GM19455 (cell line): ENCODE data around the gene PILRB.
"Not testable (repeated sequence)": the region's sequence is repeated elsewhere in the genome, so short reads cannot be mapped to it uniquely, and the experiment has no call there.

Source experiments
- ATAC-seq: cut with Tn5 transposase; IDR thresholded peaks from one replicate; pipeline ENCODE4 v1.9.1; 2021; ENCODE audit not compliant: unreplicated experiment

Gene PILRB

DNA sequence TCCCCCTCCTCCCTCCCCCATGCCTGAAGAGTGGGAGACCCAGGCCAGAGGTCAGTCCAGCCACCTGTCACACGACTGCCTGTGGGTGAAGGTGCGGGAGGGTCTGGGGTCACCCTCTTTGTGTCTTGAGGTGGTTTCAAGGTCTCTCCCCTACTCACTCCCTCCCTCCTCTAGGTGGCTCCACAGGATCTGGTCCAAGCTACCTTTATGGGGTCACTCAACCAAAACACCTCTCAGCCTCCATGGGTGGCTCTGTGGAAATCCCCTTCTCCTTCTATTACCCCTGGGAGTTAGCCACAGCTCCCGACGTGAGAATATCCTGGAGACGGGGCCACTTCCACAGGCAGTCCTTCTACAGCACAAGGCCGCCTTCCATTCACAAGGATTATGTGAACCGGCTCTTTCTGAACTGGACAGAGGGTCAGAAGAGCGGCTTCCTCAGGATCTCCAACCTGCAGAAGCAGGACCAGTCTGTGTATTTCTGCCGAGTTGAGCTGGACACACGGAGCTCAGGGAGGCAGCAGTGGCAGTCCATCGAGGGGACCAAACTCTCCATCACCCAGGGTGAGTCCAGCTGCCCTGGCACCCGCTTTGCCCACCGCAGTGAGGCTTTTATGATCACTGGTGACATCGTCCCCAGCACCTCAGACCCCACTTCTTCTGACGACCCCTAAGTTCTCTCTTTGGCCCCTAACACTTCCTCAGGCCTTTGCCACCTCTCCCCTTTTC is 16.1 kb downstream of the PILRB start:
- ATAC-seq, result not testable (repeated sequence)

DNA sequence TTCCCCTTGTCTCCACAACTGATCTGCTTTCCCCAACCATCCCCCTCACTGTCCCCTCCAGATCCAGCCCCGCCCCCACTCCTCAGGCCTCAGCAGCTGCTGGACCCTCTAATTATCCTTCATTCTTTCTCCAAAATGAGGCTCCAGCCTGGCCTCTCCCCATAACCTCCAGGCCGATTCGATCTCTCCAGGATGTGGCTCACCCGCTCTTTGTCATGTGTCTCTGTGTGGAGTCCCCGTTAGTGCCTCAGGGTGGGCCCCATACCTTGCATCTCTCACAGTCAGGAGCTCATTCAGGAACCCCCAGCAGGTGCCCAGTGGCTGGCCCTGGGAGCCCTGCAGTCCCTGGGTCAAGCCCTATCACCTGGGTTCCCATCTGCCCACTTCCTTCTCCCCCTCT is 16.7 kb downstream of the PILRB start:
- ATAC-seq, result no peak

DNA sequence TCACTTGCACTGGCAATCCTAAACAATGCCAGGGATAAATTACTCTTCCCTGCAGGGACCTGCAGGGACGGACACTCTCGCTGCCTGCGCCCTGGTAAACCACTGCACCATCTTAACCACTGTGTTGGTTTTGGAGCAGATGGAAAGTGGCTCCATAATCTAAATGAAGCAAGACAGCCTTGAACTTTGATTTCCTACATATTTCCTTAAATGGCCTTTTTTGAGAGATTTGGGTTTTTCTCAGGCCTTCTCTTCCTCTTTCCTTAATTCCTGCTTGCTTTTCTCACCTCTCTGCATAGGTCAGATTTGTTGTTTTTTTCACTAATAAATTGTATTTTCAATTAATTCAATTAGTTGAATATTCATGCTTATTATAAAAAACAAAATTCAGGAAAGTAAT is 18.1 kb downstream of the PILRB start:
- ATAC-seq, result no peak

DNA sequence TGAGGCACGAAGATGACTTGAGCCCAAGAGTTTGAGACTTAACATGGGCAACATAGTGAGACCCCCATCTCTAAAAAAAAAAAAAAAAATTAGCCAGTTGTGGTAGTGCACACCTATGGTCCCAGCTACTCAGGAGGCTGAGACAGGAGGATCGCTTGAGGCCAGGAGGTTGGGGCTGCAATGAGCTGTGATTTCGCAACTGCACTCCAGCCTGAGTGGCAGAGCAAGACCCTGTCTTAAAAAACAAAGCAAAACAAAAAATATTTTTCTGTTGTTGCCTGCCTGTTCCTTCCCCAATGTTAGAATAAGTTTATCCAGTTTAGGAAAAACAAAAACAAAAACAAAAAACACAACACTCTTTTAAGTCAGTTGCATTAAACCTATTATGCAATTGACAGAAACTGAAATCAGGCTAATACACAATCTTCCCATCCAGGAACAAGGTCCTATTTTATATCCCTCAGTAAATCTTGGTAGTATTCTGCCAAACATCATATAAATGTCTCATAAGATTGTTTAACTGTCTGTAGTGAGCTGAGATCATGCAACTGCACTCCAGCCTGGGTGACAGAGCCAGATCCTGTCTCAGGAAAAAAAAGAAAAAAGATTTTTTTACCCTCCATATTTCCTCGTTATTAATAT is 20.3 kb downstream of the PILRB start:
- no peak for ATAC-seq

DNA sequence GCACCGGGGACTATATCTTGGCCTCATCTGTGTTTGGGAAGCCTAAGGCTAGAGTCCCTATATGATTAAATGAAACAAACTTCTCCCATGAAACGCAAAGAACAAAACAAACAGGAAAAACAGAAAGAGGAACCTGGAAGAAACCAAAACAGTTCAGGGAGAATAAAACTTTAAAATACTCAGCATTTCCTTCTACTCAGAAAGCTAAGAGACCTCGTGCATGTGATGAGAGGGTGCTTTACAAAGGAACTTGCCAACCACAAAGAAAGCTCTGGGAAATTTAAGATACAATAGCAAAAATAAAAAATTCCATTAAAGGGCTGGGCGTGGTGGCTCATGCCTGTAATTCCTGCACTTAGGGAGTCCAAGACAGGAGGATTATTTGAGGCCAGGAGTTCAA is 22.3 kb downstream of the PILRB start:
- ATAC-seq, result no peak

DNA sequence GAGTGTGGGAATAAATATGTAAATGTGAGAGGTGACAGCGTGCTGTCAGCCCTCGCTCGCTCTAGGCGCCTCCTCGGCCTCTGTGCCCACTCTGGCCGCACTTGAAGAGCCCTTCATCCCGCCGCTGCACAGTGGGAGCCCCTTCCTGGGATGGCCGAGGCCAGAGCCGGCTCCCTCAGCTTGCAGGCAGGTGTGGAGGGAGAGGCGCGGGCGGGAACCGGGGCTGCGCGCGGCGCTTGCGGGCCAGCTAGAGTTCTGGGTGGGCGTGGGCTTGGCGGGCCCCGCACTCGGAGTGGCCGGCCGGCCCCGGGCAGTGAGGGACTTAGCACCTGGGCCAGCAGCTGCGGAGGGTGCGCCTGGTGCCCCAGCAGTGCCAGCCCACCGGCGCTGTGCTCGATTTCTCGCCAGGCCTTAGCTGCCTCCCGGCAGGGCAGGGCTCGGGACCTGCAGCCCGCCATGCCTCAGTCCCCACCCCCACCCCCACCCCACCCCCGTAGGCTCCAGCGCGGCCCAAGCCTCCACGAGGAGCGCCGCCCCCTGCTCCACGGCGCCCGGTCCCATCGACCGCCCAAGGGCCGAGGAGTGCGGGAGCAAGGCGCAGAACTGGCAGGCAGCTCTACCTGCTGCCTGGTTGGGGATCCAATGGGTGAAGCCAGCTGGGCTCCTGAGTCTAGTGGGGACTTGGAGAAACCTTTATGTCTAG is 23.8 kb downstream of the PILRB start:
- ATAC-seq, result not testable (repeated sequence)

DNA sequence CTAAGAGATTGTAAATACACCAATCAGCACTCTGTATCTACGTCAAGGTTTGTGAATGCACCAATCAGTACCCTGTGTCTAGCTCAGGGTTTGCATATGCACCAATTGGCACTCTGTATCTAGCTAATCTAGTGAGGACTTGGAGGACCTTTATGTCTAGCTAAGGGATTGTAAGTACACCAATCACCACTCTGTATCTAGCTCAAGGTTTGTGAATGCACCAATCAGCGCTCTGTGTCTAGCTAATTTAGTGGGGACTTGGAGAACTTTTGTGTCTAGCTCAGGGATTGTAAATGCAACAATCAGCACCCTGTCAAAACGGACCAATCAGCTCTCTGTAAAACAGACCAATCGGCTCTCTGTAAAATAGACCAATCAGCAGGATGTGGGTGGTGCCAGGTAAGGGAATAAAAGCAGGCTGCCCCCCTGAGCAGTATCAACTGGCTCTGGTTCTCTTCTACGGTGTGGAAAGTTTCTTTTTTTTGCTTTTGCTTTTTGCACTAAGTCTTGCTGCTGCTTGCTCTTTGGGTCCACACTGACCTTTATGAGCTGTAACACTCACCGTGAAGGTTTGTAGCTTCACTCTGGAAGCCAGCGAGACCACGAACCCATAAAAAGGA is 24.4 kb downstream of the PILRB start:
- not testable (repeated sequence) for ATAC-seq

DNA sequence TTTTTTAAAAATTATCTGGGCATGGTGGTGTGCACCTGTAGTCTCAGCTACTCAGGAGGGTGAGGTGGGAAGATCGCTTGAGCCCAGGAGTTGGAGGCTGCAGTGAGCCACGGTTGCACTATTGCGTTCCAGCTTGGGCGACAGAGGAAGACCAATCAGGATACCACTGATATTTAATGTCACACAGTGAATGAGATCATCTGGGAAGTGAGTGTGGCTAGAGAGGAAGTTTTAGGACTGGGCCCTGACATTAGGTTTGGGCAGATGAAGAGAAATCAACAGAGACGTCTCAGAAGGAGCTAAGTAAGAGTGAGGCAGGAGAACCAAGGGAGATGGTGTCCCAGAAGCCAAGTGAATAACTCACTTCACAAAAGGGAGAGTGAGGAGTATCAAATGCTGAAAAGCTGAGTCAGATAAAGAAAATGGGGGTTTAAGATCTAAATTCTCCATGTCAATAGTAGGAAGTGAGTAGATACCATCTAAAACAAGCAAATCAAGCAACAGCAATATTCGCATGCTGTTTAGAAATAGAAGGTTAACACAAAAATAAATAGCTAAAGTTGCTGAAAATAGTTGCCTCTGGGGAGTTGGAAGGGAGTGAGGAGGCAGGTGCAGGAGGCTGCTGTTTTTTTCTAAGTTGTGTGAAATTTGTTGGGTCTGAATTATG is 26.8 kb downstream of the PILRB start:
- ATAC-seq, result no peak

DNA sequence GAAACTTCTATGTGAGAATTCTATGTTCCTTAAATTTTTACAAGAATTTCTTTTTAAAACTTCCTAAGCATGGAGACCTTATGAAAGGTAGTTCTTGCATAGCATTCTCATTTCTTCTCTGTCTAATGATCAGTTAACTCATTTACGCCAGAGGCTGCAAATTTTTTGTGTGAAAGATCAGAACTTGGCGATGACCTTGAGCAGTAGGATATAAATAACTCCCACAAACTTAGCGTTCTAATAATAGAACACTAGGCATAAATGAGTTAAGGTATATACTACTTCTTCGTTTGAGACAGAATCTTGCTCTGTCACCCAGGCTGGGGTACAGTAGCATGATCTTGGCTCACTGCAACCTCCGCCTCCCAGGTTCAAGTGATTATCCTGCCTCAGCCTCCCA is 29.0 kb downstream of the PILRB start:
- ATAC-seq, result no peak

DNA sequence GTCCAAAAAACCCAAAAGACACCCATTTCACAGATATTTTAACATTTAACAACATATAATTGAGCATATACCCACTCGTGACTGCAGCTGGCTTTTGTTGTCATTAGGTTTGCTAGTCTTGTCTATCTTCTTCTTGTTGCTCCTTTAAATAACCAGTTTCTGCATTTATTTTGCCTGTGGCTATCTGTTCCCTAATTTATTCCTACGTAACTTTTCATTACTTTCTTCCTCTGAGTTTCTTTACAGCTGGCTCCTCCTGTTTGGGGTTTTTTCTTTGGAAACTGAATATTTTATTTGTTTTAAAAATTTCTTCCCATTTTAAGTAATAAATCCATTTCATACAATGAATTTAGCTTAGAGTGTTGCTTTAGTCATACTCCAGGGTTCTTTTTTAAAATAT is 29.8 kb downstream of the PILRB start:
- ATAC-seq, result no peak

DNA sequence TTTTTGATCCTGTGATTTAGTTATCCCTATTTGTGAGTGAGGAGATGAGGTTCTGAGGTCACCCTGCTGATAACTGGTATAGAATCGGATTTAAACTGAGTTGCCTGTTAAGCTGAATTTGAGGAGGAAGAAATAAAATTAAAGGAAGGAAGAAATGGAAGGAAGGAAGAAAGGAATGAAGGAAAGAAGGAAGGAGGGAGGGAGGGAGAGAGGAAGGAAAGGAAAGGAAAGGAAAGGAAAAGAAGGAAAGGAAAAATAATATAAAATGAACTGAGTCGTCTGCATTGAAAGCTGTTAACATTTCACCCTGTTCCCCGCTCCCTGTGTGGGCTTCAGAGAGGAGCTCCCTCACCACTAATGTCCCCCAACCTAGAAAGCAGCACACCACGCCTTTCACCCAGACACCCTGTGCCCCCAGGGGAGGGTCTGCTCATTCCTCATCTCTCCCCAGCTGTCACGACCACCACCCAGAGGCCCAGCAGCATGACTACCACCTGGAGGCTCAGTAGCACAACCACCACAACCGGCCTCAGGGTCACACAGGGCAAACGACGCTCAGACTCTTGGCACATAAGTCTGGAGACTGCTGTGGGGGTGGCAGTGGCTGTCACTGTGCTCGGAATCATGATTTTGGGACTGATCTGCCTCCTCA is 31.6 kb downstream of the PILRB start:
- no peak for ATAC-seq

DNA sequence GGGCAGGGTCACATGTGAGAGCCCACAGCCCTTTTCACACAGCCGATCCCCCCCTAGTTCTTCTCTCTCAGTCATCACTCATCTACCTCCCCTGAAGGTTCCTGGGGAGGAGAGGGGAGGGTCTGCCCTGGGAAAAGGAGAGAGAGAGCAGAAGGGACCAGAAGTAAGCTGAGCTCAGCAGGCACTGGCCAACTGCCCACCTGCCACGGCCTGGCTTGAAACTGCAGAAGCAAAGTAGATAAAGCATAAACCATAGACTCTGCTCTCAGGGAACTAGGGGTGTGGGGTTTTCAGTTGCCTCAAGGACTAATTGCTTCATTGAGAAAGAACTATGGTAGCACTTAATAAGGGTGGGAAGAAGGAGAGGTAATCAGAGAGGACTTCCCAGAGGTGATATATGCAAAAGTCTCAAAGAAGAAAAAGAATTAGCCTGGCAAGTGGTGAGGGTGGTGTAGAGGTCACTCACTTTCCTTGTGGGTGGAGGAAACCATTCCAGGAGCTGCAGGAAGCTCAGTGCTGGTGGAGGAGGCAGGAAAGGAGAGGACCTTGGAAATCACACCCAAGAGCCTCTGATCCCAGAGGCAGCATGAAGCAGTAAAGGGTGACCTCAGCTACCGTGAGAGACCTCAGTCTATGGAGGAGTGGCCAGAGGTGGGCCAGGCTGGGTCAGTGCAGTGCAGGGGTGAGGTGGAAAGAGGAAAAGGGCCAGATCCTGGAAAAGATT is 32.5 kb downstream of the PILRB start:
- no peak for ATAC-seq

DNA sequence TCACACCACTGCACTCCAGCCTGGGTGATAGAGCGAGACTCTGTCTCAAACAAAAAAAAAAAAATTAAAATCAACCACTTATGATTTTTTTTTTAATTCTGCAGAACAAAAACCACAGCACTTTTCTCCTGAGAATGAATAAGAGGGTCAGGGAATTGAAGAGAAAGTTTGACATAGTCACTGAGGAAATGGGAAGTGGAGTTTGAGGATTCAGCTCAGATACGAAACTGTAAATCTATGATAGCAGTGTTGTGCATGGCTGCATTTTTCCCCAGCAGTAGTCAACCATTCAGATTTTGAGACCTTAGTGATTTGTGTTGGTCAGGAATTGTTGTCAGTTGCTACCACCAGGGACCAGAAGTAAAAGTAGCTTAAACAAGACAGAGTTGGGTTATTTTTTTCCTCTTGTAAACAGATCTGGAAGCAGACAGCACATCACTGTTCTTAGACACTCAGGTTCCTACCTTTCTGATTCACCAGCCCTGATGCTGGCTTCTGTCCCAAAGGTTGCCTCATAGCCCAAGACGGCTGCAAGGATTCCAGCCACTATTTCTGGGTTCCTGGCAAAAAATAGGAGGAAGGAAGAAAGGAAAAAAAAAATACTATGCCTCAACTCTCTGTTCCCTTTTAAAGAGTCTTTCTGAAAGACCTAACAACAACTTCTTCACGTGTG is 35.5 kb downstream of the PILRB start:
- no peak for ATAC-seq

DNA sequence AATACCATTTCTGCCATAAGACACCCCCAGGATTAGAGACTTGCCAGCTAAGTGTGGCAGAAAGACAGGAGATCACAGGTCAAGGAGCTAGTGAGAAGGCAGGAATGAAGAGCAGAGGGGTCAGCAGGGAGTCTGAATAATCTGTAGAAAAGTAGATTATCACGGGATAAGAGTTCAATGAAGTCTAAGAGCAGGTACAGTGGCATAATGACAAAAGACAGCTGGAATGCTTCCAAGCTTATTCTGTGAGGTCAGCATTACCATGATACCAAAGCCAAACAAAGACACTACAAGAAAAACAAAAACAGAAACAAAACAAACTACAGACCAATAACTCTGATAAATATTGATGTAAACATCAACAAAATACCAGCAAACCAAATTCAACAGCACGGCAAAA is 36.2 kb downstream of the PILRB start:
- no peak for ATAC-seq

DNA sequence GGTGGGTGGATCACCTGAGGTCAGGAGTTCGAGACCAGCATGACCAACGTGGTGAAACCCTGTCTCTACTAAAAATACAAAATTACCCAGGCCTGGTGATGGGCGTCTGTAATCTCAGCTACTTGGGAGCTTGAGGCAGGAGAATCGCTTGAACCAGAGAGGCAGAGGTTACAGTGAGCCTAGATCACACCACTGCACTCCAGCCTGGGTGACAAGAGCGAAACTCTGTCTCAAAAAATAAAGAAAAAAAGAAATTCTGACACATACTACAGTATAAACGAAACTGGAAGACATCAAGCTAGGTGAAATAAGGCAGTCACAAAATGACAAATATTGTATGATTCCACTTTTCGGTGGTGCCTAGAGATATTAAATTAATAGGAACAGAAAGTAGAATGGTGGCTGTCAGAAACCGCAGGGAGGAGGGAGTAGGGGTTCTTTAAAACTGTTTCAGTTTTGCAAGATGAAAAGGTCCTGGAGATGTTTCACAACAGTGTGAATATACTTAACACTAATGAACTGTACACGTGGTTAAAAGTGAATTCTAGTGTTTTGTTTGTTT is 38.6 kb downstream of the PILRB start:
- ATAC-seq, result peak; percentile 84

DNA sequence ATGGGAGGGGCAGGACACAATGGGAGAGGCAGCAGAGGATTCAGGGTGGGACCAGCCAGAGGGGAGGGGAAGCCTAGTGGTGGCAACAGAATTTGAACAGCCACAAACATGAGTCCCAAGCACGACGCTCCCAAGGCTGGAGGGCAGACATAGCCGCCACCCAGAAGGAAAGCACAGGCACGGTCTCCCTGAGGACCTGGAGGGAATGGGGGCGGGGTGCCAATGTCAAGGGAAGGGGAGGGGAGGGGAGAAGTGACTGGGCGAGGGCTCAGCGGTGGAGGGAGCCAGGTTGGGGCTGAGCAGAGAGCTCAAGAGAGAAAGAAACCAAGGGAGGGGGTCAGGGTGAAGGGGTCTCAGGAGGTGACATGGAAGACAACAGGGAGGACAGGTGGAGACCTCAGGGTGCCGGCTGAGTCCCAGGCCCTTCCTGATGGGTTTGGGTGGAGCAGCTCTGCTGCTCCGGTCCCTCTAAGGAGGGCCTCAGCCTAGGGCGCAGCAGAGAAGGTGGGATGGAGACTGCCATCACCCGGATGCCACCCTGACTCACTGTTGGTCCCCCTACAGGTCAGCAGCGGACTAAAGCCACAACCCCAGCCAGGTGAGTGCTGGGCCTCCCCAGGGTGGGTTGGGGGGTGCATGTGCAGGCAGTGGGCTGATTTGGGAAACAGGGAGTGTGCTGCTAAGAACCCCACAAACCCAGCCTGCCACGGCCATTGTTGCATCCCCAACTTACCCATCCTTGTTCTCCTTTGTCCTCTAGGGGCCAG is 39.6 kb downstream of the PILRB start:
- ATAC-seq, result no peak

DNA sequence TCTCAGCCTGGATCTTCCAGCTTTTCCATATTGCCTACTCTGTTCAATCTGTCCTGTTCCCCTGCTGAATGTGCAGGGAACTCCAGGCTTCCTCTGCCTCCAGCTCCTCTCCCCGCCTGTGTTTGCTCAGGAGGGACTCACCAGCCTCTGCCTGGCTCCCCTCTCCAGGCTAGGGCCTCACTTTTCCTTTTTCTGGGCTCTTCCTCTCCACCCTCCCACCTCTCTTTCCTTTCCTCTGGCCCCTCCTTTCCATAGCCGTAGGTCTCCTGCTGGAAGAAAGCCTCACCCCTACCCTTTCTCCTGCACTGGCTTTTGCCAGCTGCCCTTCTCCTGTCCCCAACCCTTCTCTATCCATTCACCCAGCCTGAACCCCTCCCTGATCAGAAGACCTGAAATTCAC is 40.3 kb downstream of the PILRB start:
- ATAC-seq, result no peak

DNA sequence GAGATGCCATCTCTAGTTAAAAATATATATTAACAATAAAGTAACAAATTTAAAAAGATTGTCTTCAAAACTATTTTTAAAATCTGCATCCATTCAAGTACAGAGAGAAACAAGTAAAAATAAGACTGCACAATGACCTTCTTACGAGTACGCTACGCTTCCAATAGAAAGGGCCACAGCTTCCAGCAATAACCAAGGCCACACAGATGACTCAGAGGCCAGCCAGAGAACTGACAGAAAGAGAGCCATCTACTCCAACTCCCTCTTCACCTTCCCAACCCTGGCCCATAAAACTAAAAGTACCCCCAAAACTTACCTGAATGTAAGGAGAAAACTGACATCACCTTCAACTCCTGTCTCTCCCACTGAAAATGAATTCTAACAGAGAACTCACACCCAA is 42.1 kb downstream of the PILRB start:
- ATAC-seq, result no peak

DNA sequence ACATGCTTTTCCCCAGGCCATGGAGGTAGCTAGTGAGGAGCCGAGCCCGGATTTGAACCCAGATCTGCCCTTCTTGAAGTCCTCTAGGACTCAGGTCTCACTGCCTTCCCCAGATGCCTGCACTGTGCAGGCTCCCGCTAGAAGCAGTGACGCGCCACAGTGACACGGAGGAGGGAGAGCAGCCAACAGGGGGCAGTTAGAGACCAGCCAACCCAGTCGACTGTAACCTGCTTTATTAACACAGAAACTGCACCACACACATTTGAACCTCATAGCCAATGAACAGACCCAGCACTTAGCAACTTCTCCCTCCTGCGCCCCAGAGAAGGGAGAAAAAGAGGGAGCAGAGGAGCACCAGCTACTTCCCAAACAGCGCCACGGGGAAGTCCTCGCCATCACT is 42.7 kb downstream of the PILRB start:
- ATAC-seq, result no peak
